SU-DHL-6 (cell line): ENCODE data around the gene COG2.

Source experiments
- H2AFZ ChIP-seq: fragments of 200-600 bp; sonication (generic); 2 replicates; pipeline ENCODE4 v1.6.1; 2014; ENCODE audit warnings: low read depth, mild to moderate bottlenecking, moderate library complexity, mixed read lengths, antibody characterized with exemption, low read length; ENCODE audit not compliant: severe bottlenecking
- H3F3A ChIP-seq: fragments of 200-600 bp; shearing (Covaris generic); 2 replicates; pipeline ENCODE4 v1.6.0; 2016; ENCODE audit warnings: antibody characterized with exemption, mild to moderate bottlenecking; ENCODE audit not compliant: insufficient read depth
- H3K27ac ChIP-seq: fragments of 200-600 bp; sonication (generic); 2 replicates; pipeline ENCODE4 v1.5.1; 2016; ENCODE audit warnings: low read depth, mild to moderate bottlenecking, low read length, moderate library complexity, mixed read lengths
- H3K27me3 ChIP-seq: fragments of 200-600 bp; sonication (generic), shearing (Covaris generic); 2 replicates; pipeline ENCODE4 v1.6.0; 2014; ENCODE audit warnings: mild to moderate bottlenecking, low read length
- H3K36me3 ChIP-seq: fragments of 200-600 bp; sonication (generic); 2 replicates; pipeline ENCODE4 v1.6.1; 2014; ENCODE audit warnings: mild to moderate bottlenecking, low read length, mixed read lengths
- H3K4me2 ChIP-seq: fragments of 300-600, 200-600 bp; shearing (Covaris generic), sonication (generic); 2 replicates; pipeline ENCODE4 v1.6.0; 2014; ENCODE audit warnings: low read length, low read depth, mild to moderate bottlenecking; ENCODE audit not compliant: poor library complexity, severe bottlenecking
- H3K4me3 ChIP-seq: fragments of 200-600 bp; sonication (generic); 2 replicates; pipeline ENCODE4 v1.5.1; 2014; ENCODE audit warnings: antibody characterized with exemption, low read length, mild to moderate bottlenecking, mixed read lengths; ENCODE audit not compliant: insufficient read depth, poor library complexity, severe bottlenecking
- H3K79me2 ChIP-seq: fragments of 200-600 bp; sonication (generic); 2 replicates; pipeline ENCODE4 v1.6.1; 2014; ENCODE audit warnings: mild to moderate bottlenecking, low read length, moderate library complexity; ENCODE audit not compliant: insufficient read depth
- H3K9ac ChIP-seq: fragments of 200-600 bp; sonication (generic); 2 replicates; pipeline ENCODE4 v1.7.0; 2014; ENCODE audit warnings: mild to moderate bottlenecking, low read length
- H3K9me2 ChIP-seq: fragments of 200-600 bp; sonication (generic); replicated peaks from 2 replicates; pipeline ENCODE4 v1.6.1; 2014; ENCODE audit warnings: low read length; ENCODE audit not compliant: insufficient read depth
- H3K9me3 ChIP-seq: fragments of 200-600 bp; sonication (generic); 2 replicates; pipeline ENCODE4 v1.6.1; 2014; ENCODE audit warnings: low read length, mixed read lengths; ENCODE audit not compliant: insufficient read depth
- H4K20me1 ChIP-seq: fragments of 200-600 bp; sonication (generic); 2 replicates; pipeline ENCODE4 v1.6.1; 2014; ENCODE audit warnings: low read depth, mild to moderate bottlenecking, antibody characterized with exemption, low read length, moderate library complexity, mixed read lengths
- EZH2phosphoT487 ChIP-seq: fragments of 200-600 bp; sonication (generic), shearing (Covaris generic); conservative IDR thresholded peaks from 2 replicates; pipeline ENCODE4 v1.6.1; 2018; ENCODE audit warnings: mild to moderate bottlenecking, antibody characterized with exemption, low read length, moderate library complexity, mixed read lengths
- TF ChIP-seq, protein P1 (sequence below): fragments of 200-600 bp; sonication (generic); IDR thresholded peaks from one replicate; pipeline ENCODE4 v1.5.1; 2017; ENCODE audit warnings: antibody characterized with exemption, mild to moderate bottlenecking, low read length, moderate library complexity; ENCODE audit not compliant: insufficient read depth, poor library complexity, severe bottlenecking

Gene COG2

GRCh38 chr1:230679192-230679591 is 36.9 kb downstream of the COG2 start:
- H4K20me1 ChIP-seq, result no peaks in the 10 kb centered on the region
- no peak overlapping the region for H3K27ac ChIP-seq
- H3K27me3 ChIP-seq, result no peaks in the 10 kb centered on the region
- no peaks in the 10 kb centered on the region for H3K79me2 ChIP-seq
- no peaks in the 10 kb centered on the region for H3K9me3 ChIP-seq
- TF ChIP-seq, protein P1, sequence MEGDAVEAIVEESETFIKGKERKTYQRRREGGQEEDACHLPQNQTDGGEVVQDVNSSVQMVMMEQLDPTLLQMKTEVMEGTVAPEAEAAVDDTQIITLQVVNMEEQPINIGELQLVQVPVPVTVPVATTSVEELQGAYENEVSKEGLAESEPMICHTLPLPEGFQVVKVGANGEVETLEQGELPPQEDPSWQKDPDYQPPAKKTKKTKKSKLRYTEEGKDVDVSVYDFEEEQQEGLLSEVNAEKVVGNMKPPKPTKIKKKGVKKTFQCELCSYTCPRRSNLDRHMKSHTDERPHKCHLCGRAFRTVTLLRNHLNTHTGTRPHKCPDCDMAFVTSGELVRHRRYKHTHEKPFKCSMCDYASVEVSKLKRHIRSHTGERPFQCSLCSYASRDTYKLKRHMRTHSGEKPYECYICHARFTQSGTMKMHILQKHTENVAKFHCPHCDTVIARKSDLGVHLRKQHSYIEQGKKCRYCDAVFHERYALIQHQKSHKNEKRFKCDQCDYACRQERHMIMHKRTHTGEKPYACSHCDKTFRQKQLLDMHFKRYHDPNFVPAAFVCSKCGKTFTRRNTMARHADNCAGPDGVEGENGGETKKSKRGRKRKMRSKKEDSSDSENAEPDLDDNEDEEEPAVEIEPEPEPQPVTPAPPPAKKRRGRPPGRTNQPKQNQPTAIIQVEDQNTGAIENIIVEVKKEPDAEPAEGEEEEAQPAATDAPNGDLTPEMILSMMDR, result no peak
- TF ChIP-seq EZH2phosphoT487, result no peak
- H3K9me2 ChIP-seq, result no peaks in the 10 kb centered on the region
- H3K9ac ChIP-seq, result no peak overlapping the region
- H3K4me3 ChIP-seq, result no peak overlapping the region
- peaks cover 36% of the 10 kb centered on the region for H3K36me3 ChIP-seq
- H2AFZ ChIP-seq, result no peak overlapping the region
- no peak overlapping the region for H3K4me2 ChIP-seq
- H3F3A ChIP-seq, result no peaks in the 10 kb centered on the region

- no peaks in the 10 kb centered on the region for H3F3A ChIP-seq
- H4K20me1 ChIP-seq, result no peaks in the 10 kb centered on the region
- H3K79me2 ChIP-seq, result no peaks in the 10 kb centered on the region
- H3K9me3 ChIP-seq, result no peaks in the 10 kb centered on the region
- H3K9me2 ChIP-seq, result no peaks in the 10 kb centered on the region
- H3K36me3 ChIP-seq, result peaks cover 31% of the 10 kb centered on the region
- H2AFZ ChIP-seq, result no peak overlapping the region
- no peak overlapping the region for H3K4me3 ChIP-seq
- H3K27ac ChIP-seq, result no peak overlapping the region
- no peak overlapping the region for H3K4me2 ChIP-seq
- no peaks in the 10 kb centered on the region for H3K27me3 ChIP-seq
- H3K9ac ChIP-seq, result no peak overlapping the region
- TF ChIP-seq, protein P1, result no peak
- TF ChIP-seq EZH2phosphoT487, result no peak
These were observed 37.5 kb downstream of the COG2 start for GRCh38 chr1:230679825-230680224.

DNA sequence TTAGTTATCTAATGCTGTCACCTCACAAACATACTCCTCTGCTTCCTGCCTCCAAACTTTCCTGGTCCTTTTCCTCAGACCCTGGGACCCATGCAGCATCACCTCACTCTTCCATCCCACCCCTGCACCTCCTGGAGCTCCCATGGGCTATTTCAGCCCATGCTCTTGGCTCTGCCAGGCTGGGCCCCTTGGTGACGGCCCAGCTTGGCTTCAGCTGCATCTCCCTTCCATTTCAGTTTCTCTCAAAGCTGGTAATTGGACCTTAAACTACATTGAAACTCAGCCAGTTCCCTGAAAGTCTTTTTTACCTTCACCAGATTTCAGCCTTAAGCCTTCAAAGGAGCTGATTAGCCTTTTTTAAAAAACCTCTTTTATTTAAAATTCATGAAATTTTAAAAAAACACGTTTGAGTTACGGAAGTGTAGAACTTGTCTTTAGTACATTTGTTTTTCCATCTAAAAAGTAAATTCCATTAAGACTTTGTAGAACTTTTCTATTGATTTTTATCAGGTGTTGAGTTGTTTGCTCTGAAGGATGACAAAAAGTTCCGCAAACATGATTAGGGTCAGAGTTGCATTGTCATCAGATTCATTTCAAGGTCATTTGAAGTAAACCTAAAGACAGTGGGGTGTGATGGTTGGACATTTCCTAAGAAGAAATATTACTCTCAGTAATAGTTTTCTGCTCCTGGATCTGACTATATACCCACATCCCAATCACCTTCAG is 38.2 kb downstream of the COG2 start:
- Histone ChIP-seq H3K9me2 (no peaks in the 10 kb centered on the region), H3K4me2 (no peak overlapping the region), H2AFZ (no peak overlapping the region), H3K27ac (no peak overlapping the region), H3F3A (no peaks in the 10 kb centered on the region), H3K4me3 (no peak overlapping the region), H3K9ac (no peak overlapping the region), H3K9me3 (no peaks in the 10 kb centered on the region), H4K20me1 (no peaks in the 10 kb centered on the region), H3K36me3 (peaks cover 31% of the 10 kb centered on the region; the same call in 1 of the 2 replicates), H3K79me2 (no peaks in the 10 kb centered on the region), H3K27me3 (no peaks in the 10 kb centered on the region)
- TF ChIP-seq, protein P1, result no peak
- no peak for TF ChIP-seq EZH2phosphoT487
